Measurements from ENCODE around the gene ATP6V0A1. TPM values are rescaled to one million over a fixed set of nuclear protein-coding genes. Genes with fewer than 3 reads are reported as not detected.
"Not testable (repeated sequence)": the region's sequence is repeated elsewhere in the genome, so short reads cannot be mapped to it uniquely, and the experiment has no call there.

The ATP6V0A1 gene
- total RNA-seq, 1 donor from 2014 or later: 20.0 TPM

DNA sequence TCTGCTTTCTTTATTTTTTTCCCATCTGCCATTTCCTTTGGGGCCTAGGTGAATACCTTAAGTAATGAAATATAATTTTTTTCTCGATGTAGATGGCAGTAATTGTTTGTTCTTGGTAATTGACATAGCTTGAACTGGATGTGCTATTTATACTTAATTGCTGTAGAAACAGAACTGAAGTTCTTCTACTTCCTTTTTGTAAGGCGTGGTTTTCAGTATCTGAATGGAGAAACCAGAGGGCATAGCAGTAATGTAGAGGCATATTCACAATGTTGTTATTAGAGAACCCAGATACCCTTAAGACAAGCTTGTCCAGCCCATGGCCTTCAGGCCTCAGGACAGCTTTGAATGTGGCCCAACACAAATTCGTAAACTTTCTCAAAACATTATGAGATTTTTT, 16.4 kb downstream of the ATP6V0A1 start:
- no peak overlapping the region for H3K4me3 ChIP-seq (ENCODE audit: low read depth, low read length)
- peaks cover 1% of the 10 kb centered on the region for H3K36me3 ChIP-seq (ENCODE audit: control insufficient read depth, insufficient read depth, low read length)
- no peaks in the 10 kb centered on the region for H3K27me3 ChIP-seq (ENCODE audit: control insufficient read depth, insufficient read depth, low read length)
- DNase-seq (ENCODE audit: low read depth) (no peak), FAIRE-seq (no peak)
- TF ChIP-seq, protein P1, sequence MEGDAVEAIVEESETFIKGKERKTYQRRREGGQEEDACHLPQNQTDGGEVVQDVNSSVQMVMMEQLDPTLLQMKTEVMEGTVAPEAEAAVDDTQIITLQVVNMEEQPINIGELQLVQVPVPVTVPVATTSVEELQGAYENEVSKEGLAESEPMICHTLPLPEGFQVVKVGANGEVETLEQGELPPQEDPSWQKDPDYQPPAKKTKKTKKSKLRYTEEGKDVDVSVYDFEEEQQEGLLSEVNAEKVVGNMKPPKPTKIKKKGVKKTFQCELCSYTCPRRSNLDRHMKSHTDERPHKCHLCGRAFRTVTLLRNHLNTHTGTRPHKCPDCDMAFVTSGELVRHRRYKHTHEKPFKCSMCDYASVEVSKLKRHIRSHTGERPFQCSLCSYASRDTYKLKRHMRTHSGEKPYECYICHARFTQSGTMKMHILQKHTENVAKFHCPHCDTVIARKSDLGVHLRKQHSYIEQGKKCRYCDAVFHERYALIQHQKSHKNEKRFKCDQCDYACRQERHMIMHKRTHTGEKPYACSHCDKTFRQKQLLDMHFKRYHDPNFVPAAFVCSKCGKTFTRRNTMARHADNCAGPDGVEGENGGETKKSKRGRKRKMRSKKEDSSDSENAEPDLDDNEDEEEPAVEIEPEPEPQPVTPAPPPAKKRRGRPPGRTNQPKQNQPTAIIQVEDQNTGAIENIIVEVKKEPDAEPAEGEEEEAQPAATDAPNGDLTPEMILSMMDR (IDR thresholded peaks at IDR 0.05; ENCODE audit: insufficient read depth, low read length, severe bottlenecking): no peak

DNA sequence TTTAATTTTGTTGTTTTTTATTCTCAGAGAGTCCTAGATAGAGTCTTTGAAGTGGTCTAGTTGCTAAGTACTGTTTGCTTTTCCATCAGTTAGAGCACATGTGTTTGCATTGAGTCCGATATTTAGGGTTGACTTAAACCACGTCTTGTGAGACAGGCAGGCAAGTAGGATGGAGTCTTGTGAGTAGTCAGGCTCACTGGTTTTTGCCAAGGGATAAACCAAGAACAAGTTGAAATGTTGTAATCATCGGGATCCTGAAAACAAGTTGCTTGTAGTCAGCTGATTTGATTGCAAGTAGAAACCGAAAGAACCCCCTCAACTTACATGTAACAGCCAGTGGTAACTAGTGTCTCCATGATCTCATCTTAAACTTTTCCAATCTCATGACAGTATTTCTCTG, 17.2 kb downstream of the ATP6V0A1 start:
- H3K36me3 ChIP-seq (ENCODE audit: control insufficient read depth, insufficient read depth, low read length): peaks cover 3% of the 10 kb centered on the region
- DNase-seq (ENCODE audit: low read depth) (no peak), FAIRE-seq (no peak)
- H3K27me3 ChIP-seq (ENCODE audit: control insufficient read depth, insufficient read depth, low read length): no peaks in the 10 kb centered on the region
- TF ChIP-seq, protein P1 (IDR thresholded peaks at IDR 0.05; ENCODE audit: insufficient read depth, low read length, severe bottlenecking): no peak
- H3K4me3 ChIP-seq (ENCODE audit: low read depth, low read length): no peak overlapping the region

DNA sequence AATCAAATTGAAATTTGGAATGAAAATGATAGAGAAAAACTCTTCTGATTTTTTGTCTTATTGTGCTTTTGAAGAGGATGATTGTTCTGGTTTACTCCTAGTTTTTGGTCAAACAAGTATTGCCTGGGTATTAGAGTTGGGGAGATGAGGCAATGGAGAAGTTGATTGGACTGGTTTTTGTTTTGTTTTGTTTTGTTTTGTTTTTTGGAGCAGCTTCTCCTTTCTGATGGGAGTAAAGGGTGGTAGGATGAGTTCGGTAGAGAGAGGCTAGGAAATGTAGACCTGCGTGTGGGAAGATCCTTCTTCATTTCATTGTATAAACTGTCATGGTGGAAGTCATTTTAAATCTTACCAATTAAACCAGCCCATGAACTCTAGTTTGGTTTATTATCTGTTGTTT, 17.7 kb downstream of the ATP6V0A1 start:
- no peak for DNase-seq (ENCODE audit: low read depth)
- Histone ChIP-seq H3K4me3 (ENCODE audit: low read depth, low read length) (no peak overlapping the region), H3K27me3 (ENCODE audit: control insufficient read depth, insufficient read depth, low read length) (no peaks in the 10 kb centered on the region), H3K36me3 (ENCODE audit: control insufficient read depth, insufficient read depth, low read length) (peaks cover 3% of the 10 kb centered on the region)
- no peak for FAIRE-seq
- TF ChIP-seq, protein P1 (IDR thresholded peaks at IDR 0.05; ENCODE audit: insufficient read depth, low read length, severe bottlenecking): no peak

DNA sequence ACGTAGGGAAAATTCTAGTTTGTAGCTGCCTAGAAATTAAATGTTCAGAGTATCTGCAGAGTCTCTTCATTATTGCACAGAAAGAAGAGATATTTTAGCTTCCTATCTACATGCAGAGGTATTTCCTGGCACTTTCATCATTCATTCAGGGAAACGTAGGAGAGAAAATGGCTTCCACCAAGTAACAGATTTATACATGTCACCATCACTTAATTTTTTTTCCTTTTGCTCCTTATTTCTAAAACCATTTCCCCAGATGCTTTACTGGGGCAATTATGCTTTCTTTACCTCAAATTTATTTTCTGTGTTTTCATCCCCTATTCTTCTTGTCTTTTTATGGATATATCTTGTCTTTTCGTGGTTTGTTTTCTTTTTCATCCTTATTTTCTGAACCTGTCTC, 18.5 kb downstream of the ATP6V0A1 start:
- no peak for FAIRE-seq
- peaks cover 5% of the 10 kb centered on the region for H3K36me3 ChIP-seq (ENCODE audit: control insufficient read depth, insufficient read depth, low read length)

DNA sequence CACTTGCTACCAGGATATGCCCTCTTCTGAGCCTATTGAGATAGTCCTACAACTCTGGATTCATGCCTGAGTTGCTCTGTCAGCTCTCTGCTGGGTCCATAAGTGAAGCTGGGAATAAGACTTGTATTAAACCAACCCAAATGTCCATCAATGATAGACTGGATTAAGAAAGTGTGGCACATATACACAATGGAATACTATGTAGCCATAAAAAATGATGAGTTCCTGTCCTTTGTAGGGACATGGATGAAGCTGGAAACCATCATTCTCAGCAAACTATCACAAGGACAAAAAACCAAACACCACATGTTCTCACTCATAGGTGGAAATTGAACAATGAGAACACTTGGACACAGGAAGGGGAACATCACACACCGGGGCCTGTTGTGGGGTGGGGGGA, 19.1 kb downstream of the ATP6V0A1 start:
- not testable (repeated sequence) for DNase-seq (ENCODE audit: low read depth); H3K36me3 ChIP-seq (ENCODE audit: control insufficient read depth, insufficient read depth, low read length); H3K4me3 ChIP-seq (ENCODE audit: low read depth, low read length); FAIRE-seq; H3K27me3 ChIP-seq (ENCODE audit: control insufficient read depth, insufficient read depth, low read length)

More for the DNA sequence above, 18.5 kb downstream of the ATP6V0A1 start:
- TF ChIP-seq, protein P1 (IDR thresholded peaks at IDR 0.05; ENCODE audit: insufficient read depth, low read length, severe bottlenecking): no peak
- Histone ChIP-seq H3K27me3 (ENCODE audit: control insufficient read depth, insufficient read depth, low read length) (no peaks in the 10 kb centered on the region), H3K4me3 (ENCODE audit: low read depth, low read length) (no peak overlapping the region)
- no peak for DNase-seq (ENCODE audit: low read depth)

DNA sequence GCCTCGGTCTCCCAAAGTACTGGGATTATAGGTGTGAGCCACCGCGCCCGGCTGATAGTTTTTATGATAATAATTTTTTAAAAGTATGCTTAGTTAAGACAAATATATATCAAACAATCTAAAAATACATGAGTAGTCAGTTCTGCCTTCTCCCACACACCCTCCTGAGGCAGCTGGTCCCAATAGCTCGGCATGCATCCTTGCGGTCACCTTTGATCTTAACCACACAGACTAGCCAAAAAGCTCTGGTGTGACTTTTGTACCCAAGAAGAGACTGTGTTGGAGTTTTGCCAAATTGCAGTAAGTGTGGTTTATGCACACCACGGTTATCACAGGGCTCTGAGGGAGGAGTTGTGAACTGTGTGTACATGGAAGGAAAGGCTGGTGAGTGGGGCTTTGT, 25.6 kb downstream of the ATP6V0A1 start:
- Histone ChIP-seq H3K36me3 (ENCODE audit: control insufficient read depth, insufficient read depth, low read length) (peaks cover 8% of the 10 kb centered on the region), H3K27me3 (ENCODE audit: control insufficient read depth, insufficient read depth, low read length) (no peaks in the 10 kb centered on the region), H3K4me3 (ENCODE audit: low read depth, low read length) (no peak overlapping the region)
- DNase-seq (ENCODE audit: low read depth): no peak
- FAIRE-seq: no peak
- TF ChIP-seq, protein P1 (IDR thresholded peaks at IDR 0.05; ENCODE audit: insufficient read depth, low read length, severe bottlenecking): no peak
